MCF 10A (cell line): ENCODE measurements around the gene MRPL51. TPM values are rescaled to one million over a fixed set of nuclear protein-coding genes. Genes with fewer than 3 reads are reported as not detected.

ENCODE experiments used
- BruUV-seq: library from RNA; stranded (reverse); fragments of 400-500 nt; replicated peaks from 2 replicates; lab custom pipeline; 2021; lab: Mats Ljungman, UMichigan
- CTCF ChIA-PET: fragments of 300-600 bp; sonication (Branson Sonifier 250); formaldehyde crosslinking; extraction: SDS; loops from one replicate; lab custom pipeline; 2021; ENCODE audit warnings: antibody characterized with exemption, inconsistent platforms; lab: Yijun Ruan, JAX
- POLR2A ChIA-PET: fragments of 300-600, 350-650 bp; sonication (Branson Sonifier 250); formaldehyde crosslinking; extraction: SDS; loops from one replicate; lab custom pipeline; 2020; ENCODE audit warnings: antibody characterized with exemption, inconsistent platforms; lab: Yijun Ruan, JAX
- DNase-seq: peaks from one replicate; pipeline ENCODE4 v3.0.0-alpha.2; 2018; ENCODE audit not compliant: unreplicated experiment
- H3K27ac Mint-ChIP-seq: one replicate; pipeline ENCODE4 v1.8.0; 2022; ENCODE audit warnings: mild to moderate bottlenecking, low read depth, mixed read lengths; ENCODE audit not compliant: unreplicated experiment
- H3K27me3 Mint-ChIP-seq: one replicate; pipeline ENCODE4 v1.8.0; 2022; ENCODE audit warnings: mixed read lengths; ENCODE audit not compliant: insufficient read depth, unreplicated experiment
- H3K36me3 Mint-ChIP-seq: one replicate; pipeline ENCODE4 v1.8.0; 2022; ENCODE audit warnings: mild to moderate bottlenecking, moderate library complexity, mixed read lengths; ENCODE audit not compliant: insufficient read depth, unreplicated experiment
- H3K4me1 Mint-ChIP-seq: one replicate; pipeline ENCODE4 v1.8.0; 2022; ENCODE audit warnings: mixed read lengths; ENCODE audit not compliant: insufficient read depth, unreplicated experiment
- H3K4me3 Mint-ChIP-seq: one replicate; pipeline ENCODE4 v1.8.0; 2022; ENCODE audit warnings: mild to moderate bottlenecking, moderate library complexity, mixed read lengths; ENCODE audit not compliant: unreplicated experiment
- H3K9me3 Mint-ChIP-seq: one replicate; pipeline ENCODE4 v1.8.0; 2022; ENCODE audit warnings: mixed read lengths; ENCODE audit not compliant: unreplicated experiment
- intact Hi-C: fragments of 100-400 bp; cut with micrococcal nuclease; formaldehyde crosslinking; loops from 2 replicates; pipeline ENCODE4 v1.14.1; 2022
- total RNA-seq: library from RNA; stranded (reverse); gene quantifications from 2 replicates; pipeline ENCODE4 v1.2.3, GENCODE V29; 2022
- TF ChIP-seq, protein P1 (sequence below): fragments of 200-600 bp; IDR thresholded peaks from one replicate; pipeline ENCODE4 v1.8.0; 2022; ENCODE audit warnings: antibody characterized with exemption, mild to moderate bottlenecking; ENCODE audit not compliant: unreplicated experiment

MRPL51 gene
- total RNA-seq, 1 experiment from 2014 or later = 230 TPM

DNA sequence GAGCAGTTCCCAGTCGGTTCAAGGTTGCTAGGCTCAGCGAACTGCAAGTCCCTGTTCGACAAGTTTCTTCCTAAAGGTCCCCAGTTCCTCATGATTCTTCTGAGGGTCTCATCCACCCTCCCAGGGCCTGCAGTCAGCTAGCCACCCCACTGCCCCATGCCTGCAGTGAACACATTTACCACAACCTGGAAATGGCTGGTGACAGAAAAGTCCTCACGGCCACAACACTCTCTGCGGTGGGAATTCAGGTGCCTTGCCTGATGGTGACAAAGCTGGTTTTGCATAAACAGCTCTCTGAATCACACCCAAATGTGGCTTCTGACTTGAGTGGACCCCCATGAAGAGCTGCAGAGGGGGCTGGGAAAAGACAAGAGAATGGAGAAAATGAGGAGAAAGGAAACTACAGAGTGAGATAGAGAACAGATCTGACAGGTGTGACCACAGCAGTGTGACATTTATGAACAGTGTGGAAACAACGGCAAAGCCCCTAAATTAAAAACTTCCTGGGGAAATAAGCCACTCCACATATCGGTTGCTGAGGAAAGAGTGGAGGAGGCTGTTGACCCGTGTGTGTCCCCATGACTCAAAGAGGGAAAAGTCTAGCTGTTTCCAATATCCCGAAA is 49.6 kb downstream of the MRPL51 start:
- TF ChIP-seq, protein P1, sequence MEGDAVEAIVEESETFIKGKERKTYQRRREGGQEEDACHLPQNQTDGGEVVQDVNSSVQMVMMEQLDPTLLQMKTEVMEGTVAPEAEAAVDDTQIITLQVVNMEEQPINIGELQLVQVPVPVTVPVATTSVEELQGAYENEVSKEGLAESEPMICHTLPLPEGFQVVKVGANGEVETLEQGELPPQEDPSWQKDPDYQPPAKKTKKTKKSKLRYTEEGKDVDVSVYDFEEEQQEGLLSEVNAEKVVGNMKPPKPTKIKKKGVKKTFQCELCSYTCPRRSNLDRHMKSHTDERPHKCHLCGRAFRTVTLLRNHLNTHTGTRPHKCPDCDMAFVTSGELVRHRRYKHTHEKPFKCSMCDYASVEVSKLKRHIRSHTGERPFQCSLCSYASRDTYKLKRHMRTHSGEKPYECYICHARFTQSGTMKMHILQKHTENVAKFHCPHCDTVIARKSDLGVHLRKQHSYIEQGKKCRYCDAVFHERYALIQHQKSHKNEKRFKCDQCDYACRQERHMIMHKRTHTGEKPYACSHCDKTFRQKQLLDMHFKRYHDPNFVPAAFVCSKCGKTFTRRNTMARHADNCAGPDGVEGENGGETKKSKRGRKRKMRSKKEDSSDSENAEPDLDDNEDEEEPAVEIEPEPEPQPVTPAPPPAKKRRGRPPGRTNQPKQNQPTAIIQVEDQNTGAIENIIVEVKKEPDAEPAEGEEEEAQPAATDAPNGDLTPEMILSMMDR = no peak
- no peaks in the 10 kb centered on the region for H3K27me3 Mint-ChIP-seq
- H3K4me1 Mint-ChIP-seq = peaks cover 6% of the 10 kb centered on the region
- no peaks in the 10 kb centered on the region for H3K9me3 Mint-ChIP-seq
- H3K36me3 Mint-ChIP-seq = peaks cover 5% of the 10 kb centered on the region
- no peak for DNase-seq
- BruUV-seq = no TSS peak
- H3K27ac Mint-ChIP-seq = no peak overlapping the region
- intact Hi-C loops = no loop called here
- ChIA-PET POLR2A (interaction anchor here (0.5 to 1.0 kb wide), 6 partner anchors 11 to 60 kb away, joined by 3 to 4 read pairs (median 3); partner anchors contain the start of gene MRPL51), CTCF (interaction anchor here (0.6 to 2.2 kb wide), 4 partner anchors 9 to 387 kb away, joined by 3 to 5 read pairs (median 4); no protein-coding TSS in a partner anchor)
- no peak overlapping the region for H3K4me3 Mint-ChIP-seq

DNA sequence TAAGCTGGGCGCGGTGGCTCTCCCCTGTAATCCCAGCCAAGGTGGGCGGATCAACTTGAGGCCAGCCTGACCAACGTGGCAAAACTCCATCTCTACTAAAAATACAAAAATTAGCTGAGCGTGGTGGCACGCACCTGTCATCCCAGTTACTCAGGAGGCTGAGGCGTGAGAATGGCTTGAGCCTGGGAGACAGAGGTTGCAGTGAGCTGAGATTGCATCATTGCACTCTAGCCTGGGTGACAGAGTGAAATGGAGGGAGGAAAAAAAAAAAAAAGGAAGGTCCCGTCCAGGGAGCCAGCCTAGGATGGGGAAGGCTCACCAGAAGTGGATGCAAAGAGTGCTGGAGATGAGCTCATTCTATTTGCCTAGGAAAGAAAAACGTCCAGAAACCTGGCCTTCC is 50.2 kb downstream of the MRPL51 start:
- Mint-ChIP-seq H3K36me3 (peaks cover 5% of the 10 kb centered on the region), H3K27ac (no peak overlapping the region), H3K4me3 (no peak overlapping the region), H3K27me3 (no peaks in the 10 kb centered on the region), H3K4me1 (peaks cover 1% of the 10 kb centered on the region), H3K9me3 (no peaks in the 10 kb centered on the region)
- POLR2A ChIA-PET = interaction anchor here (0.7 to 0.9 kb wide), 2 partner anchors 14 to 20 kb away, joined by 3 to 4 read pairs; no protein-coding TSS in a partner anchor
- intact Hi-C loops = no loop called here
- DNase-seq = no peak
- BruUV-seq = no TSS peak
- CTCF ChIA-PET = interaction anchor here (0.6 to 2.2 kb wide), 6 partner anchors 9 to 526 kb away, joined by 3 to 5 read pairs (median 3); no protein-coding TSS in a partner anchor
- TF ChIP-seq, protein P1 = no peak

Other genes with a start within 250 kb of the MRPL51 start
- not detected in 2 replicates for gene PLEKHG6, start 182.6 kb downstream of the MRPL51 start, total RNA-seq
- 103 and 110 TPM in 2 replicates for gene TNFRSF1A, start 151.2 kb downstream of the MRPL51 start, total RNA-seq
- gene SCNN1A, start 117.7 kb downstream of the MRPL51 start, total RNA-seq = 136 and 139 TPM in 2 replicates
- gene LTBR, start 109.1 kb downstream of the MRPL51 start, total RNA-seq = 158 and 169 TPM in 2 replicates
- gene CD27, start 48.3 kb downstream of the MRPL51 start, total RNA-seq = not detected in 2 replicates
- gene TAPBPL, start 41.2 kb downstream of the MRPL51 start, total RNA-seq = 8.1 and 9.3 TPM in 2 replicates
- 2.5 and 2.9 TPM in 2 replicates for gene VAMP1, start 22.6 kb downstream of the MRPL51 start, total RNA-seq
- 31.9 and 52.0 TPM in 2 replicates for gene NCAPD2, start 840 bp upstream of the MRPL51 start, total RNA-seq
- gene GAPDH, start 41.3 kb upstream of the MRPL51 start, total RNA-seq = 2,995 and 4,097 TPM in 2 replicates
- gene IFFO1, start 62.8 kb upstream of the MRPL51 start, total RNA-seq = 0.49 and 1.1 TPM in 2 replicates
- 97.1 and 108 TPM in 2 replicates for gene NOP2, start 75.0 kb upstream of the MRPL51 start, total RNA-seq
- gene CHD4, start 114.1 kb upstream of the MRPL51 start, total RNA-seq = 135 and 151 TPM in 2 replicates
- 2.5 and 2.7 TPM in 2 replicates for gene LPAR5, start 142.7 kb upstream of the MRPL51 start, total RNA-seq
- gene ACRBP, start 154.2 kb upstream of the MRPL51 start, total RNA-seq = 0.30 and 2.5 TPM in 2 replicates
- gene ING4, start 169.9 kb upstream of the MRPL51 start, total RNA-seq = 15.2 and 16.1 TPM in 2 replicates
- gene ZNF384, start 196.1 kb upstream of the MRPL51 start, total RNA-seq = 62.8 and 70.8 TPM in 2 replicates
- not detected in 2 replicates for gene PIANP, start 207.6 kb upstream of the MRPL51 start, total RNA-seq
- gene COPS7A, start 230.8 kb upstream of the MRPL51 start, total RNA-seq = 55.5 and 61.3 TPM in 2 replicates